CD14-positive monocyte (primary cell): ENCODE data around the gene CDH4. TPM values are rescaled to one million over a fixed set of nuclear protein-coding genes. Genes with fewer than 3 reads are reported as not detected.

Experiments
- DNase-seq, 3 donors: peaks; one replicate each; pipeline ENCODE4 v3.0.0-alpha.2; 2011 to 2022
- H2AFZ ChIP-seq: 2 replicates; pipeline ENCODE4 v1.6.0; 2012; ENCODE audit warnings: mild to moderate bottlenecking, low read depth, low read length, inconsistent platforms; ENCODE audit not compliant: insufficient read depth, poor library complexity, severe bottlenecking
- H3K27ac ChIP-seq, 2 donors: 1 replicate in 1 of 2; 2 replicates in 1 of 2; pipeline ENCODE4 v1.5.1; 2012 to 2013; ENCODE audit warnings: low read length in 2 of 2, control low read depth in 1 of 2, inconsistent platforms in 1 of 2, low read depth in 1 of 2, mild to moderate bottlenecking in 1 of 2
- H3K27me3 ChIP-seq, 2 donors: one replicate each; pipeline versions ENCODE4 v1.6.0 to v1.6.1; 2011 to 2013; ENCODE audit warnings: low read length in 2 of 2; ENCODE audit not compliant: control insufficient read depth in 2 of 2, insufficient read depth in 2 of 2
- H3K36me3 ChIP-seq, 2 donors: replicated peaks in 1 of 2; 1 replicate in 1 of 2; 2 replicates in 1 of 2; pipeline versions ENCODE4 v1.5.1 to v1.6.1; 2012 to 2013; ENCODE audit warnings: low read length in 2 of 2, control low read depth in 1 of 2, inconsistent platforms in 1 of 2, mild to moderate bottlenecking in 1 of 2; ENCODE audit not compliant: insufficient read depth in 2 of 2, control insufficient read depth in 1 of 2
- H3K4me1 ChIP-seq, 2 donors: 1 replicate in 1 of 2; 2 replicates in 1 of 2; pipeline versions ENCODE4 v1.5.1 to v1.6.1; 2012 to 2013; ENCODE audit warnings: low read length in 2 of 2, control low read depth in 1 of 2, inconsistent platforms in 1 of 2, mild to moderate bottlenecking in 1 of 2, moderate library complexity in 1 of 2; ENCODE audit not compliant: insufficient read depth in 2 of 2, control insufficient read depth in 1 of 2
- H3K4me2 ChIP-seq: replicated peaks from 2 replicates; pipeline ENCODE3; 2012; ENCODE audit warnings: low read length, moderate library complexity, mild to moderate bottlenecking; ENCODE audit not compliant: poor library complexity, severe bottlenecking; ENCODE audit errors: extremely low read depth
- H3K4me3 ChIP-seq, 3 experiments: fragments of 200-600 bp in 1 of 3; sonication (generic) in 1 of 3; replicated peaks in 1 of 3; 1 replicate in 2 of 3; 2 replicates in 1 of 3; pipeline ENCODE4 v1.5.1; 2011 to 2013; ENCODE audit warnings: low read length in 3 of 3, mild to moderate bottlenecking in 3 of 3, control low read depth in 2 of 3, low read depth in 2 of 3, inconsistent platforms in 1 of 3, moderate library complexity in 1 of 3
- H3K79me2 ChIP-seq: 2 replicates; pipeline ENCODE4 v1.6.0; 2012; ENCODE audit warnings: mild to moderate bottlenecking, control low read depth, inconsistent platforms, low read length, moderate library complexity; ENCODE audit not compliant: insufficient read depth
- H3K9ac ChIP-seq: 2 replicates; pipeline ENCODE4 v1.6.0; 2017; ENCODE audit warnings: low read length, mild to moderate bottlenecking; ENCODE audit not compliant: insufficient read depth, poor library complexity, severe bottlenecking
- H3K9me3 ChIP-seq, 2 donors: replicated peaks in 1 of 2; 1 replicate in 1 of 2; 2 replicates in 1 of 2; pipeline versions ENCODE4 v1.5.1 to v1.6.1; 2012 to 2013; ENCODE audit warnings: low read length in 2 of 2, control low read depth in 1 of 2; ENCODE audit not compliant: control insufficient read depth in 1 of 2, insufficient read depth in 1 of 2
- H4K20me1 ChIP-seq: 2 replicates; pipeline ENCODE4 v1.6.0; 2012; ENCODE audit warnings: mild to moderate bottlenecking, low read length, control low read depth, moderate library complexity; ENCODE audit not compliant: insufficient read depth
- H3K27ac Mint-ChIP-seq, 7 donors: one replicate each; pipeline ENCODE4 v1.8.0; 2020; ENCODE audit warnings: mild to moderate bottlenecking in 7 of 7, mixed read lengths in 7 of 7, moderate library complexity in 6 of 7, inconsistent platforms in 2 of 7
- H3K27me3 Mint-ChIP-seq, 3 donors: one replicate each; pipeline ENCODE4 v1.8.0; 2021 to 2022; ENCODE audit warnings: low read depth in 3 of 3, mild to moderate bottlenecking in 3 of 3, mixed read lengths in 3 of 3, moderate library complexity in 3 of 3, inconsistent platforms in 1 of 3
- H3K36me3 Mint-ChIP-seq, 2 donors: one replicate each; pipeline ENCODE4 v1.8.0; 2020; ENCODE audit warnings: mixed read lengths in 2 of 2, inconsistent platforms in 1 of 2, mild to moderate bottlenecking in 1 of 2
- H3K4me1 Mint-ChIP-seq: one replicate; pipeline ENCODE4 v1.8.0; 2020; ENCODE audit warnings: mild to moderate bottlenecking, mixed read lengths
- H3K4me3 Mint-ChIP-seq, 2 donors: one replicate each; pipeline ENCODE4 v1.8.0; 2020; ENCODE audit warnings: mild to moderate bottlenecking in 2 of 2, mixed read lengths in 2 of 2, moderate library complexity in 1 of 2
- H3K9me3 Mint-ChIP-seq, 7 donors: one replicate each; pipeline ENCODE4 v1.8.0; 2020 to 2022; ENCODE audit warnings: mixed read lengths in 7 of 7, mild to moderate bottlenecking in 6 of 7, moderate library complexity in 6 of 7, inconsistent platforms in 2 of 7
- WGBS: methylation state at CpG from one replicate; pipeline ENCODE4 v1.1.5; 2013; ENCODE audit warnings: missing lambda C conversion rate; ENCODE audit not compliant: insufficient coverage; 5-methylcytosine and 5-hydroxymethylcytosine counted together
- intact Hi-C, 2 donors: fragments of 100-400 bp; cut with micrococcal nuclease; formaldehyde crosslinking; loops; one replicate each; pipeline versions ENCODE4 v1.15.0 to v1.15.1; 2023
- polyA plus RNA-seq, 3 donors: library from polyadenylated mRNA; depleted of rRNA in 1 of 3; unstranded in 2 of 3; stranded (reverse) in 1 of 3; fragments of 300-500 nt in 2 of 3; fragments of >200 nt in 1 of 3; fragmentation: Illumina TruSeq in 2 of 3; gene quantifications; 1 replicate in 2 of 3; 2 replicates in 1 of 3; pipeline ENCODE4 v1.2.3, GENCODE V29; 2012 to 2021
- TF ChIP-seq, protein P1 (sequence below): fragments of 200-600 bp; IDR thresholded peaks from one replicate; pipeline ENCODE4 v1.8.0; 2022; ENCODE audit warnings: antibody characterized with exemption, mild to moderate bottlenecking

CDH4 gene
- polyA plus RNA-seq, 3 donors, result not detected

DNA sequence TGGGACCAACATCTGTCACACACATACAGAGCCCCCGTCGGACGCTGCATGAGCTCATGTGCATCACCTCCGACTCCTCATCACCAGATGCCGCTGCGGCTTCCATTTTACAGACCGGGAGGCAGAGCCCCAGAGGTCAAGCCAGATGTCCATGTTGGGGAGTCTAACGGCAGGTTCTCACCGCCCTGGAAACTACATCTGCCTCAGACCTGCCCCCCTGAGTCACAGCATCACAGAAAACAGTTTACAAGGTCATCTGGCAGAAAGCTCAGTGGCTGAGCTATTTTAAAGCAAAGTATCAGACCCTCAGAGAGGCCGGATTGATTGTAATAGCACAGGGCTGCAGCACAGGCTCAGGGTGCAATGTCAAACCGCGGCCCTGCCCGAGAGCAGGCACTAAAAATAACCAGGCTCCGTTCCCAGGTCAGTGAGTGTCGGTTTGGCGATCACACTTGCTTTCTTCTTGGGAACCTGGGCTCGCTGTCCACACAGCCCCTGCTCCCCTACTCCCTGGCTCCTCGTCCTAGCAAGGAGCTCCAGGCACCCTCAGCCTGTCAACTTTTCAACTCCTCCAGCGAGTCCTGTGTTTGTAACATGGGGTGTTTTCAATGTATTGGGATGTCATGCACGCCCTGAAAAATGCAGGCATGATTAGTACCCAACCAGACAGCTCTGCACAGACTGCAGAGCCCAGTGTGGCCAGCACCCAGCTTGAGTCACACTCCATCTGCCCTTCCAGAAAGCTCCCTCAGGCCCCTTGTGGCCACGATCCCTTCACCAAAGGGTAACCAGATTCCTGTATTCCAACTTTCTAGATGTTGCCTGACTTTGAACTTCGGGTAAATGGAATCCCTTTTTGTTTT, 264.5 kb downstream of the CDH4 start:
- H3K4me1 ChIP-seq, result no peaks in the 10 kb centered on the region
- TF ChIP-seq, protein P1, sequence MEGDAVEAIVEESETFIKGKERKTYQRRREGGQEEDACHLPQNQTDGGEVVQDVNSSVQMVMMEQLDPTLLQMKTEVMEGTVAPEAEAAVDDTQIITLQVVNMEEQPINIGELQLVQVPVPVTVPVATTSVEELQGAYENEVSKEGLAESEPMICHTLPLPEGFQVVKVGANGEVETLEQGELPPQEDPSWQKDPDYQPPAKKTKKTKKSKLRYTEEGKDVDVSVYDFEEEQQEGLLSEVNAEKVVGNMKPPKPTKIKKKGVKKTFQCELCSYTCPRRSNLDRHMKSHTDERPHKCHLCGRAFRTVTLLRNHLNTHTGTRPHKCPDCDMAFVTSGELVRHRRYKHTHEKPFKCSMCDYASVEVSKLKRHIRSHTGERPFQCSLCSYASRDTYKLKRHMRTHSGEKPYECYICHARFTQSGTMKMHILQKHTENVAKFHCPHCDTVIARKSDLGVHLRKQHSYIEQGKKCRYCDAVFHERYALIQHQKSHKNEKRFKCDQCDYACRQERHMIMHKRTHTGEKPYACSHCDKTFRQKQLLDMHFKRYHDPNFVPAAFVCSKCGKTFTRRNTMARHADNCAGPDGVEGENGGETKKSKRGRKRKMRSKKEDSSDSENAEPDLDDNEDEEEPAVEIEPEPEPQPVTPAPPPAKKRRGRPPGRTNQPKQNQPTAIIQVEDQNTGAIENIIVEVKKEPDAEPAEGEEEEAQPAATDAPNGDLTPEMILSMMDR, result no peak
- H3K36me3 ChIP-seq, result no peaks in the 10 kb centered on the region
- no peak overlapping the region for H3K4me3 ChIP-seq
- peaks cover 8 to 93% of the 10 kb centered on the region in 2 donors for H3K9me3 ChIP-seq
- no peaks in the 10 kb centered on the region for H4K20me1 ChIP-seq
- H2AFZ ChIP-seq, result no peak overlapping the region
- no peak overlapping the region for H3K9ac ChIP-seq
- intact Hi-C loops, result no loop called here
- H3K36me3 Mint-ChIP-seq, result no peaks in the 10 kb centered on the region
- no peak overlapping the region for H3K4me2 ChIP-seq
- H3K27me3 Mint-ChIP-seq, result peaks cover 1 to 3% (median 1%) of the 10 kb centered on the region in 3 donors
- 85% methylated on average over 16 of the region's 22 CpGs for WGBS
- H3K27ac ChIP-seq, result no peak overlapping the region
- no peaks in the 10 kb centered on the region for H3K27me3 ChIP-seq
- H3K4me1 Mint-ChIP-seq, result no peaks in the 10 kb centered on the region
- no peak overlapping the region for H3K4me3 Mint-ChIP-seq
- DNase-seq, result no peak
- no peak overlapping the region for H3K27ac Mint-ChIP-seq
- no peaks in the 10 kb centered on the region for H3K79me2 ChIP-seq
- peaks cover 5 to 61% (median 31%) of the 10 kb centered on the region in 7 donors for H3K9me3 Mint-ChIP-seq

- Mint-ChIP-seq H3K36me3 (no peaks in the 10 kb centered on the region), H3K9me3 (peaks cover 5 to 65% (median 36%) of the 10 kb centered on the region in 7 donors), H3K27ac (no peak overlapping the region), H3K4me3 (no peak overlapping the region), H3K27me3 (peaks cover 1 to 3% (median 1%) of the 10 kb centered on the region in 3 donors), H3K4me1 (no peaks in the 10 kb centered on the region)
- no peaks in the 10 kb centered on the region for H3K27me3 ChIP-seq
- H3K4me3 ChIP-seq, result no peak overlapping the region
- 80% methylated on average over 3 of the region's 9 CpGs for WGBS
- TF ChIP-seq, protein P1, result no peak
- intact Hi-C loops, result no loop called here
- no peak overlapping the region for H3K27ac ChIP-seq
- H3K9me3 ChIP-seq, result peaks cover 14 to 94% of the 10 kb centered on the region in 2 donors
- H3K79me2 ChIP-seq, result no peaks in the 10 kb centered on the region
- no peaks in the 10 kb centered on the region for H3K4me1 ChIP-seq
- no peak overlapping the region for H2AFZ ChIP-seq
- DNase-seq, result no peak
- H3K9ac ChIP-seq, result no peak overlapping the region
- no peak overlapping the region for H3K4me2 ChIP-seq
- H3K36me3 ChIP-seq, result no peaks in the 10 kb centered on the region
- no peaks in the 10 kb centered on the region for H4K20me1 ChIP-seq
These were observed 265.4 kb downstream of the CDH4 start for GRCh38 chr20:61517419-61517818.
